DOHH2 (cell line): Measurements from ENCODE around the gene PPP2CA.

ENCODE experiments used
- EZH2phosphoT487 ChIP-seq: fragments of 200-600 bp; sonication (generic); IDR thresholded peaks from 2 replicates; pipeline ENCODE4 v1.6.1; 2017; ENCODE audit warnings: borderline replicate concordance, mild to moderate bottlenecking, antibody characterized with exemption, low read length, moderate library complexity, mixed read lengths
- TF ChIP-seq, protein P1 (sequence below): fragments of 200-600 bp; sonication (generic); IDR thresholded peaks from one replicate; pipeline ENCODE4 v1.5.1; 2014; ENCODE audit warnings: antibody characterized with exemption, mild to moderate bottlenecking, low read depth, low read length; ENCODE audit not compliant: poor library complexity, severe bottlenecking

- TF ChIP-seq, protein P1, sequence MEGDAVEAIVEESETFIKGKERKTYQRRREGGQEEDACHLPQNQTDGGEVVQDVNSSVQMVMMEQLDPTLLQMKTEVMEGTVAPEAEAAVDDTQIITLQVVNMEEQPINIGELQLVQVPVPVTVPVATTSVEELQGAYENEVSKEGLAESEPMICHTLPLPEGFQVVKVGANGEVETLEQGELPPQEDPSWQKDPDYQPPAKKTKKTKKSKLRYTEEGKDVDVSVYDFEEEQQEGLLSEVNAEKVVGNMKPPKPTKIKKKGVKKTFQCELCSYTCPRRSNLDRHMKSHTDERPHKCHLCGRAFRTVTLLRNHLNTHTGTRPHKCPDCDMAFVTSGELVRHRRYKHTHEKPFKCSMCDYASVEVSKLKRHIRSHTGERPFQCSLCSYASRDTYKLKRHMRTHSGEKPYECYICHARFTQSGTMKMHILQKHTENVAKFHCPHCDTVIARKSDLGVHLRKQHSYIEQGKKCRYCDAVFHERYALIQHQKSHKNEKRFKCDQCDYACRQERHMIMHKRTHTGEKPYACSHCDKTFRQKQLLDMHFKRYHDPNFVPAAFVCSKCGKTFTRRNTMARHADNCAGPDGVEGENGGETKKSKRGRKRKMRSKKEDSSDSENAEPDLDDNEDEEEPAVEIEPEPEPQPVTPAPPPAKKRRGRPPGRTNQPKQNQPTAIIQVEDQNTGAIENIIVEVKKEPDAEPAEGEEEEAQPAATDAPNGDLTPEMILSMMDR: no peak
- TF ChIP-seq EZH2phosphoT487: no peak
Observed at GRCh38 chr5:134204575-134204974, 21.3 kb downstream of the PPP2CA start.
